Mucosa of rectum (tissue), 2 donors: ENCODE measurements around the gene ARRDC4.
A peak's percentile ranks its signal among the peaks of the same experiment; 100 is the strongest.

Experiments
- H3K27ac ChIP-seq, 2 donors: one replicate each; pipeline ENCODE4 v1.7.0; 2013; ENCODE audit warnings: inconsistent platforms in 2 of 2, low read depth in 2 of 2, low read length in 2 of 2
- H3K27me3 ChIP-seq, 2 donors: one replicate each; pipeline ENCODE4 v1.7.0; 2013; ENCODE audit warnings: low read length in 2 of 2; ENCODE audit not compliant: control insufficient read depth in 2 of 2, insufficient read depth in 2 of 2
- H3K36me3 ChIP-seq, 2 donors: one replicate each; pipeline ENCODE4 v1.7.0; 2013; ENCODE audit warnings: low read length in 2 of 2; ENCODE audit not compliant: control insufficient read depth in 2 of 2, insufficient read depth in 2 of 2
- H3K4me1 ChIP-seq, 2 donors: one replicate each; pipeline ENCODE4 v1.7.0; 2013; ENCODE audit warnings: low read length in 2 of 2, mild to moderate bottlenecking in 1 of 2; ENCODE audit not compliant: control insufficient read depth in 2 of 2, insufficient read depth in 2 of 2
- H3K4me3 ChIP-seq, 2 donors: one replicate each; pipeline ENCODE4 v1.7.0; 2013; ENCODE audit warnings: low read length in 2 of 2
- H3K9ac ChIP-seq, 2 donors: one replicate each; pipeline ENCODE4 v1.7.0; 2013; ENCODE audit warnings: low read length in 2 of 2, low read depth in 1 of 2, mild to moderate bottlenecking in 1 of 2
- H3K9me3 ChIP-seq, 2 donors: one replicate each; pipeline ENCODE4 v1.7.0; 2013; ENCODE audit warnings: low read length in 2 of 2; ENCODE audit not compliant: control insufficient read depth in 2 of 2
- donor health status: healthy.
- donor health status: Normal muscosa, but diverticular disease.

ARRDC4 gene

DNA sequence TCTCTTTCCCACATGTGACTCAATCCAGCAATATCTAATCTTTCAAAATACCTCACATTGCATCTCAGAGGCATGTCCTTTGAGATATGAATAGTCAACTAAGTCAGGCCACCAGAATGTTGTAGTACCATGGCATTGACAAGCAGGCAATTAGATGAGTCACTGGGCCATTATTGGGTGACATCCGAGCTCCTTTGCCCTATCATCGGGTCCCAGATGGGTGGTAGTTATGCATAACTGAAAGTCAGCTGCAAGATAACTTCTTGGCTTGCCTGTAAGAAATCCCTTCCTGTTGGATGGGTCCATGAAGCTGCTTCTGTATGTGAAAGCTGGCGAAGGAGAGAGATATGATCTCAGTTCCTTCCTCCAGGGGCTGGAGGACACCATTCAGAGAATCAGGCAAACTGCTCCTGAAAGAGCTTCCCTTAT lies 32.8 kb downstream of the ARRDC4 start:
- no peaks in the 10 kb centered on the region for H3K27me3 ChIP-seq
- no peak overlapping the region for H3K27ac ChIP-seq
- peaks cover 0 to 16% of the 10 kb centered on the region in 2 donors for H3K4me1 ChIP-seq
- H3K9me3 ChIP-seq, result no peaks in the 10 kb centered on the region
- H3K36me3 ChIP-seq, result no peaks in the 10 kb centered on the region
- H3K4me3 ChIP-seq, result no peak overlapping the region
- no peak overlapping the region for H3K9ac ChIP-seq

DNA sequence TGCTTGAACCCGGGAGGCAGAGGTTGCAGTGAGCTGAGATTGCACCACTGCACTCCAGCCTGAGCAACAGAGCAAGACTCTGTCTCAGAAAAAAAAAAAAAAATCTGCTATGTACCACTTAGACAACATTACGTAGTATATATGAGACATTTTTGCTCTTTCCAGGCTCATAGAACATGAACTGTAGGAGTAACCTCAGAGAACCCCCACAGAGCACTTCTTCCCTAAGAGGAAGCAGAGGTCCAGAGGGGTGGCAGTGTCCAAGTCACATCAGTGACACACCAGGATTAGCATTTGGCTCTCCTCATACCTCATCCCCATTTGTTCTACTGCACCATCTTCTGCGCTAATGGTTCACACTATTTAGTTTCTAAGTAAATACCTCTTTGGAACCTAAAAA lies 33.7 kb downstream of the ARRDC4 start:
- Histone ChIP-seq H3K27ac (no peak overlapping the region), H3K36me3 (no peaks in the 10 kb centered on the region), H3K9me3 (no peaks in the 10 kb centered on the region), H3K4me3 (no peak overlapping the region), H3K27me3 (no peaks in the 10 kb centered on the region), H3K4me1 (peaks cover 0 to 19% of the 10 kb centered on the region in 2 donors), H3K9ac (no peak overlapping the region)

DNA sequence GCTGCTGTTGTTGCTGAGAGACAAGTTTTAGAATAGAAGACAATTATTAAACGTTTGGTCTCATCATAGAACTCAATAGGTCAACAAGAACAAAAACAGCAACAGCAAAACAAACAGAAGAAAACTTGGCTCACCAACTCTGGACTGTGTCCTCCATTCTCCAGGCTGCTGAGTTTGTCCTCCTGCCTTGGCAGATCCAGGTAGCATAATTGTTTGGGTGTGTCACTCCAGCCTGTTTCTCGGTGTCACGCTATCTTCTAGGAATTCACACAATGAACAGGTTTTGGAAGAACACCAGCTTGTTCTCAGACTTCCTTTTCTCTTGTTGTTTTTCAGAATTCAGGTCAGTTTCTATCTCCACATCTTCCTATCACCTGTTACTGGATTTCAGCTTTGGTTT lies 34.7 kb downstream of the ARRDC4 start:
- Histone ChIP-seq H3K4me3 (peak overlapping the region; percentile 7 to 22), H3K9me3 (no peaks in the 10 kb centered on the region), H3K9ac (no peak overlapping the region), H3K27ac (peak overlapping the region; percentile 33 to 51), H3K27me3 (no peaks in the 10 kb centered on the region), H3K4me1 (peaks cover 3 to 22% of the 10 kb centered on the region in 2 donors), H3K36me3 (no peaks in the 10 kb centered on the region)

DNA sequence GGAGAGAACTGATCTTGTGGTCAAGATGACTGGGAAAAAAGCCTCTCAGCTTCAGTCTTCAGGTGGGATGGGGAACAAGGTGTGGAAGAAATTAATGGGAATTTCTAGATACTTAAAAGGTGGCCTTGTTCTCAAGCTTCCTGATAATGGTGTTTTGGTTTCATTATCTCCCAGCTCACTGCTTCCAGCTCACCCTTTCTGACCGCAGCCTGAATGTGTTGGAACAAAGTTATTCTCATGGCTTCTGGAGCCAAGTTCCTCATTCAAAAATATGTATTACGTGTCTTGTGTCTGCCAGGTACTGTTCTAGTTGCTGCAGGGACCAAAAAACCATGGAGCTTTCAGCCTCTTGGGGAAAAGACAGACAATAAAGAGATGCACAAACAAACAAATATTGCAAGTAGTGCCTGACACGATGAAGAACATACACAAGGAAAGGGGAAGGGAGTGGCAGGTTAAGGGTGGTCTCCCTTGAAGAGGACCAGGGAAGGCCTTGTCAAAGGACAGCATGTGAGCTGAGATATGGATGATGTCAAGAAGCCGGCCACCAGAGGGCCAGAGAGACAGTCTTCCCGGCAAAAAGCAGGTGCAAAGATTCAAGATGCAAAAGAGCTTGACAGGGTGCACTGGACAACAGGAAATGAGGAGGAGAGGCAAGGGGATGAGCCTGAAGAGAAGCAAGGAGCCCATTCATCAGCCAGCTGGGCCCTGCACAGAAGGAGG lies 35.5 kb downstream of the ARRDC4 start:
- H3K4me1 ChIP-seq, result peaks cover 4 to 28% of the 10 kb centered on the region in 2 donors
- H3K4me3 ChIP-seq, result peak overlapping the region in 1 of 2 donors; percentile 7
- H3K36me3 ChIP-seq, result no peaks in the 10 kb centered on the region
- H3K27ac ChIP-seq, result peak overlapping the region; percentile 33 to 51
- H3K9me3 ChIP-seq, result no peaks in the 10 kb centered on the region
- no peaks in the 10 kb centered on the region for H3K27me3 ChIP-seq
- peak overlapping the region in 1 of 2 donors; percentile 2 for H3K9ac ChIP-seq

DNA sequence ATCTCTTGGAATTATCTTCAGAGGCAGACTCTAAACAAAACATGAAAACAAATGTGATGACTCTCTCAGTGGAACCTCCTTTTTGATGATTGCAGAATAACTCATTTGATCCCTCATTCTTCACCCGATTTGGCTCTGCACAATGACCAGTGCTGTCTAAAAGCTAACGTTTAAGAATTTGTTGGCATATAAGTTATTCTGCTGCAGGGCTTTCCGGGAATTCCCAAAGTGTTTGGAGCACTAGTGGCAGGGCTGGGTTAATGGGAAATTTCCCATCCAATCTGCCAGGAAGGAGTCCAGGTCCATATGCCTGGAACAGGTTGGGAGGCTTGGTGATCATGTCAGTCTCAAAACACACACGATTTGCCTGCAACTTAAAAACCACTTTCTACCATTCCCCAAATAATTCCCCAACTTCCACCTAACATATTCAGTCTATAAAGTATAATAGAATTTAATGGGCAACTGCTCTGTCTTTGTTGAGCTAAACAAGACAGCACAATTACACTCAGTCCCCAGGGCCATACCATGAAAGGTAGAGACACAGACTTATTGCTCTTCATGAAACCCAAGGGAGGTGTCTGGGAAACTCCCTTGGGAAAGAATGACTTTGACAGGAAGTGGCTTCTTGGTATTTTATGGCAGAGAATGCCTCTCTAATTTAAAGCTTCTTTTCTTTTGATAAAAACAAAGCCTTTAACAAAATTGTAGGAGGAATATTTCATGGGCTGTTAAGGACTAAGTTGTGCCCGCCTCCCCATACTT lies 38.0 kb downstream of the ARRDC4 start:
- H3K27ac ChIP-seq, result no peak overlapping the region
- H3K9me3 ChIP-seq, result no peaks in the 10 kb centered on the region
- H3K27me3 ChIP-seq, result no peaks in the 10 kb centered on the region
- no peak overlapping the region for H3K4me3 ChIP-seq
- no peaks in the 10 kb centered on the region for H3K36me3 ChIP-seq
- peaks cover 9 to 33% of the 10 kb centered on the region in 2 donors for H3K4me1 ChIP-seq
- no peak overlapping the region for H3K9ac ChIP-seq

DNA sequence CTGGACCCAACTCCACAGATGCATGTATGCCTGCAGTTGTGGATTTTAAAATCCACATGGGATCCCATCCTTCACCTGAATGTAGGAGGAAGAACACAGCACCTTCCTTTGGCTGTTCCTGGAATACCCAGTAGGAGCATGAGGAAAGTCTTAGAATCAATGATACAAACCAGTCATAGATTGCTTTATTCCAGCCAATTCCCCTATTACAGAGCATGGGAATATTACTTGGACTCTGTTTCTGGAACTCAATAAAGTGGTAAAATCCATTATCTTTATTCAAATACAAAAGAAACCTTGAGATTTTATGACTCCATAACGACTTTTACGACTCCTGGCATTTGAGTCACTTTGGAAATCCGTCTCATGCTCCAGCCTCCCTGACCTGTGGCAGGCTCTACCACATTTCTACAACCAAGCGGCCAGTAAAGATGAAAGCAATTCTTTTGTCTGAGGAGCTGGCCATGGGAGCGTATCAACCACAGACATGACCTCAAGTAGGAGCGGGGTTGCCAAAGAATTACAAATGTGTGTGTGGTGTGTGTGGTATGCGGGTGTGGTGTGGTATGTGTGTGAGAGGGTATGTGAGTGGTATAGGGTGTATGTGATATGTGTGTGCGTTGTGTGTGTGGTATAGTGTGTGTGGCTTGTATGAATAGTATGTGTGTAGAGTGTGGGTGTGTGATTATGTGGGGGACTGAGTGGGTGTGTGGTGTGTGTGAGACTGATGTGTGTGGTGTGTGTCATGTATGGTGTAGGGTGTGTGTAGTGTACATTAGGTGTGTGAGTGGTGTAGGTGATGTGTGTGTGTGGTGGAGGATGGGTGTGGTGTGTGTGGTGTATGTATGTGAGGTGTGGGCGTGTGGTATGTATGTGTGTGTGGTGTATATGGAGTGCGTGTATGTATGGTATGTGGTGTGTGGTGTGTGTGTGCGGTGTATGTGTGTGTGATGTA lies 40.0 kb downstream of the ARRDC4 start:
- H3K36me3 ChIP-seq, result no peaks in the 10 kb centered on the region
- H3K27me3 ChIP-seq, result no peaks in the 10 kb centered on the region
- peak overlapping the region; percentile 54 to 56 for H3K27ac ChIP-seq
- peak overlapping the region; percentile 37 for H3K4me3 ChIP-seq
- H3K9me3 ChIP-seq, result no peaks in the 10 kb centered on the region
- no peak overlapping the region for H3K9ac ChIP-seq
- H3K4me1 ChIP-seq, result peaks cover 9 to 27% of the 10 kb centered on the region in 2 donors

DNA sequence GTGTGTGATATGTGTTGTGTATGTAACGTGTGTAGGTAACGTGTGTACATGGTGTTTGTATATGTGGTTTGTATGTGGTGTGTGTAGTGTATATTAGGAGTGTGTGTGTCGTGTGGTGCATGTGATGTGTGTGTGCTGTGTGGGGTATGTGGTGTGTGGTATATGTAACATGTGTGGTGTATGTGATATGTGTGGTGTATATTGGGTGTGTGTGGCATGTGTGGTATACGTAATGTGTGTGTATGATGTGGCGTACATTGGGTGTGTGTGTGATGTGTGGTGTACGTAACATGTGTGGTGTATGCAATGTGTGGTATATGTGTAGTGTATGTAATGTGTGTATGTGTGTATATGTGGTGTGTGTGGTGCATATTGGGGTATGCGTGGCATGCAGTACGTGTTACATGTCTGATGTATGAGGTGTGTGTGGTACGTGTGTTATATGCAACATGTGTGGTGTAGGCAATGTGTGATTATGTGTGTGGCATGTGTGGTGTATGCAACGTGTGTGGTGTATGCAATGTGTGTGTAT lies 41.2 kb downstream of the ARRDC4 start:
- Histone ChIP-seq H3K4me3 (no peak overlapping the region), H3K9me3 (no peaks in the 10 kb centered on the region), H3K36me3 (no peaks in the 10 kb centered on the region), H3K27me3 (no peaks in the 10 kb centered on the region), H3K4me1 (peaks cover 9 to 20% of the 10 kb centered on the region in 2 donors), H3K9ac (no peak overlapping the region), H3K27ac (no peak overlapping the region)

DNA sequence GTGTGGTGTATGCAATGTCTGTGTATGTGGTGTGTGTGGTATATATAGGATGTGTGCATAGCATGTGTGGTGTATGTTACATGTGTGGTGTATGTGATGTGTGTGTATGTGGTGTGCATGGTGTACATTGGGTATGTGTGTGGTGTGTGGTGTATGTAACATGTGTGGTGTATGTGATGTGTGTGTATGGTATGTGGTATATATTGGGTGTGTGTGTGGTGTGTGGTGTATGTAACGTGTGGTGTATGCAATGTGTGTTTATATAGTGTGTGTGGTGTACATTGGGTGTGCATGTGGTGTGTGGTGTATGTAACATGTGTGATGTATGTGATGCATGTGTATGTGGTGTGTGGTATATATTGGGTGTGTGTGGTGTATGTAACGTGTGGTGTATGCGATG lies 41.9 kb downstream of the ARRDC4 start:
- H3K4me3 ChIP-seq, result no peak overlapping the region
- H3K27me3 ChIP-seq, result no peaks in the 10 kb centered on the region
- H3K36me3 ChIP-seq, result no peaks in the 10 kb centered on the region
- no peaks in the 10 kb centered on the region for H3K9me3 ChIP-seq
- H3K27ac ChIP-seq, result no peak overlapping the region
- no peak overlapping the region for H3K9ac ChIP-seq
- H3K4me1 ChIP-seq, result peaks cover 9 to 20% of the 10 kb centered on the region in 2 donors

DNA sequence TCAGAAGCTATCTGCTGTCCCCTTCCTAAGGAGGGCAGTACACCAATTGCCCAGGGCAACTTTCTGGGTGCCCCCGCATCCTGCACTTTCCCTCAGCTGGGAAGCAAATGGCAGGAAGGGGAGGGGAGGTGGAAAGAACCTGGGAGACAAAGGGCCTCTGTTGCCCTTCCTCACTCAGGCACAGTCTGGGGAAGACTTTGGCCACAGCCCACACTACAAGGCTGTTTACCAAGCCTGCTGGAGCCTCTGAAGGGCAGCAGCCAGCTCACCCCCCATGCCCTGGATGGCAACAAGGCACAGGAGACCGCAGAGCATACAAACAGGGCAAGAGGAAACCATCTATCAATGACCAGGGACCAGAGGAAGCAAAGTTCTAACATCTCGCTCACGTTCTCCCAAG lies 42.4 kb downstream of the ARRDC4 start:
- Histone ChIP-seq H3K4me3 (no peak overlapping the region), H3K36me3 (no peaks in the 10 kb centered on the region), H3K9ac (no peak overlapping the region), H3K27me3 (no peaks in the 10 kb centered on the region), H3K4me1 (peaks cover 9 to 20% of the 10 kb centered on the region in 2 donors), H3K9me3 (no peaks in the 10 kb centered on the region), H3K27ac (no peak overlapping the region)
